ENCODE measurements around the gene ZNF71.

ZNF71 gene

GRCh38 chr19:56594783-56595547, at the start of gene ZNF71:
TSS of gene ZNF71 (plus strand) at chr19:56595302. CDS start at chr19:56601559, 6,257 bp downstream.
- DNase-seq = peak; percentile 86

DNA sequence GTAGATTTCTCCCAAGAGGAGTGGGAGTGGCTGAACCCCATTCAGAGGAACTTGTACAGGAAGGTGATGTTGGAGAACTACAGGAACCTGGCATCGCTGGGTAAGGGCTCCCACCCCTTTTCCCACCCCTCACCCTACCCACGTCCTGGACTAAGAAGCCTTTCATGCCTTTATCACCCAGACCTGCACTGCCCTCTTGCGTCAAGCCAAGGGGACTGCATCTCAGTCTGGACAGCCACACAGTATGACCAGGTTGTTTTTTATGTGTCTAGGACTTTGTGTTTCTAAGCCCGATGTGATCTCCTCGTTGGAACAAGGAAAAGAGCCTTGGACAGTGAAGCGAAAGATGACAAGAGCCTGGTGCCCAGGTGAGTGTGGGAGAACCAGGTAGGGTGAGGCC, 47.6 kb upstream of the ZNF71 start:
- no peak for DNase-seq

GRCh38 chr19:56554272-56554869, 40.7 kb upstream of the ZNF71 start:
- no peak for DNase-seq

DNA sequence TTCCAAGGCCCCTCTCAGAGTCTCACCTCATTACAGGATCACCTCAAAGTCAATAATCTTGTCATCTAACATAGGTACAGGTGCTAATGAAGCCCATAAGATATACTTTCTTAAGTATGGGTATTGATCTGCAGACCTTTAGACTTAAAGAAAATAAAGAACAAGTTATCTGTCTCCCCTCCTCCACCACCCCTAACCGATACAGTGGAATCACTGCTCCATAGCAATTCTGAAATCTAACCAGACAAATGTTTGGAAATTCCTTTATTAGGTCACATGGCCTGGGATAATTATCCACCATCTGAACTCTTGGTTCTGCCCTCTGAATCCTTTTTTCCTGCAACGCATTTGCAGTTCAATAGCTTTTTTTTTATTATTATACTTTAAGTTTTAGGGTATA, 32.3 kb upstream of the ZNF71 start:
- no peak for DNase-seq

GRCh38 chr19:56566904-56567273, 28.2 kb upstream of the ZNF71 start:
- DNase-seq = peak; percentile 8

DNA sequence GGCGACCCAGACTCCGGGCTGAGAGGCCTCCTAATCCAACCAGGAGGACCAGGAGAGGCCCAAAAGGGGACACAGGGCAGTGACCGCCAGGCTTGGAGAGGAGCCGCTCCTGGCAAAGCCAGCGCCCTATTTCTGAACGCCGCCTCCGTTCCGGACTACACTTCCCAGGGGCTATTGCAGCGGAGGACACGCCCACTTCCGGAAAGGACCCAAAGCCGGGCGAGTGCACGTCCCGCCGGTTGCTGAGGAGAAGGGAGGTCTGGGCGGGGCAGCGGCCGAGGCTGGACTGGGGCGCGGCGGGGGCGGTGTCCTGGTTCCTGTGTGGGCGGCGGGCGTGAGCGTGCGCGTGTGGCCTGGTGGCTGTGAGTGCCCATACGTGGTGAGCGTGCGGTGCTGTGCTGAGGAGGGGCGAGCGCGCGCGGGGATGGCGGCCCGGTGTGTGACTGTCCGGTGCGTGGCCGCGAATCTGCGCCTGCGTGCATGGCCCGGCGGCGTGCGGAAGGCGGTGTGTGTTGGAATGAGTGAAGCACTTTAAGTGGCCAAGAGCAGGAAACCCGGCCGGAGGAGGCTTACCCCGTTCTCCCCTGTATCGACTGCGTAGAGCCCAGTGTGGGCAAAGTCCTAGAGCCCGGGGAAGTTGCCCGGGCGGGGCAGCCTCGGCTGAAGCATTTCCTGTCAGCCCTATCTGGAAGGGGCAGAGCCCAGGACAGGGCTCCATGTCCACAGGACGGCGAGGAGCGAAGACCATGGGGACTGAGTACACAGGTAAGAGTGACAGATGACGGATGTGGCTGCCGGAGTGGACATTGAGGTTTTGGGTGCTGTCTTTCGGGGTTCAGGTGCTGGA, 27.6 kb upstream of the ZNF71 start, which contains the start of gene ZNF470:
Gene ZNF470, plus strand, starts transcription at position 195 of the 847 bp plus-strand sequence. CDS start 2,844 bp downstream, outside the sequence.
- peak; percentile 87 for DNase-seq

DNA sequence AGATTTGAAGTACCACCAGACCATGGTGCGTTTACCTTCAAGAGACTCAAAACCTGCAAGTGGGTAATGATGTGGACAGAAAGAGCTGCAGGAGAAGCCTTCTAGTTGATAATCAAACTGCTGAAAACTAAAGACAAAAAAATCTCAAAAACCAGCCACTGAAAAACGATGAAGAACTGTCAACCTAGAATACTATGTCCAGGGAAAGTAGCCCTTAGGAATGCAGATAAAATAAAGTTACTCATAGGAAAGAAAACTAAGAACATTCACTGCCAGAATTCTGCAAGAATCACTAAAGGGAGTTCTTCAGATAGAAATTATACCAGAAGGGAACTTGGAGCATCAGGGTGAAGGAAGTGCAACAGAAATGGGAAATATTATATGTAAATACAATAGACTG, 22.5 kb upstream of the ZNF71 start:
- no peak for DNase-seq

DNA sequence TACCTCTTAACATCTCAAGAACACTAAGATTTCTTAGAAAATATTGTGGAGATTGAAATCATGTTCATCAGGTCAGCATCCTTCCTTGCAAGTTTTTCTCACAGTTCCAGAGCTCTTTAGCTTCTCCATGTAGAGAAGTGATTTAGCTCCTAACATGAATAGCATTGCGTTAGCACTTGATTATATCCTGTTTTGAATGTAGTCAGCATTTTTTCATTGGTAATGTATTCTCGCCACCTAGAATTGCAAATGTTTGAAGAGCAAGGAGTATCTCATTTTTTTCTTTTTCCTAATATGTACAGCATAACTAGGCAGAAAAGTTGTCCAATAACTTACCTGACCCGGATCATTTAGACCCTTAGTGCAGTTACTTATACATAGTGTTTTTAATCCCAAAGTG, 21.2 kb upstream of the ZNF71 start:
- no peak for DNase-seq

DNA sequence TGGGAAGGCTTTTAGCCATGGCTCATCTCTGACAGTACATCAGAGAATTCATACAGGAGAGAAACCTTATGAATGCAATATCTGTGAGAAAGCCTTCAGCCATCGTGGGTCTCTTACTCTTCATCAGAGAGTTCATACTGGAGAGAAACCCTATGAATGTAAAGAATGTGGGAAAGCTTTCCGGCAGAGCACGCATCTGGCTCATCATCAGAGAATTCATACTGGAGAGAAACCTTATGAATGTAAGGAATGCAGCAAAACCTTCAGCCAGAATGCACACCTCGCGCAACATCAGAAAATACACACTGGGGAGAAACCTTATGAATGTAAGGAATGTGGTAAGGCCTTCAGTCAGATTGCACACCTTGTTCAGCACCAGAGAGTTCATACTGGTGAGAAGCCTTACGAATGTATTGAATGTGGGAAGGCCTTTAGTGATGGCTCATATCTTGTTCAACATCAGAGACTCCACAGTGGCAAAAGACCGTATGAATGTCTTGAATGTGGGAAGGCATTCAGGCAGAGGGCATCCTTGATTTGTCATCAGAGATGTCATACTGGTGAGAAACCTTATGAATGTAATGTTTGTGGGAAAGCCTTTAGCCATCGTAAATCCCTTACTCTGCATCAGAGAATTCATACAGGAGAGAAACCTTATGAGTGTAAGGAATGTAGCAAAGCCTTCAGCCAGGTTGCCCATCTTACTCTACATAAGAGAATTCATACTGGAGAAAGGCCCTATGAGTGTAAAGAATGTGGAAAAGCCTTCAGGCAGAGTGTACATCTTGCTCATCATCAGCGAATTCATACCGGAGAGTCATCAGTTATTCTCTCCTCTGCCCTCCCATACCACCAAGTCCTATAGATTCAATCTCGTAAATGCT, 17.1 kb upstream of the ZNF71 start:
- no peak for DNase-seq

GRCh38 chr19:56594446-56594782, 688 bp upstream of the ZNF71 start:
- DNase-seq = no peak

- no peak for DNase-seq
These were observed 422 bp downstream of the ZNF71 start for GRCh38 chr19:56595548-56595899.

DNA sequence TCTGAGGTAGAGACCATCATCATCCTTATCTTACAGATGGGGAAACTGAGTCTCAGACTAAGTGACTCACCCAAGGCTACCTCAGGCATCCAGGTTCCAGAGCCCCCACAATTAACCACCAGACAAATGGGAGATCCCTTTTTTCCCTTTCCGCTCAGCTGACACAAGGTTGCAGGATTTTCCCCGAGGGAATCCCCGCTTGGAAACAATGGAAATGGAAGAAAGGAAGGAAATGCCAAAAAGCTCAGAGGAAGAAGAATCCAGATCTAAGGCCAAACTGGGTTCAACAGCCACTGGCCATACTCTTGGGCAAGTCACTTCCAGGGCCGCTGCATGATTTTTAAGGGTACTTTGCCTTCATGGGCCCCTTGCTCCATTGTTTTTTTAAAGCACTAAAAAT, 1.6 kb downstream of the ZNF71 start:
- no peak for DNase-seq

DNA sequence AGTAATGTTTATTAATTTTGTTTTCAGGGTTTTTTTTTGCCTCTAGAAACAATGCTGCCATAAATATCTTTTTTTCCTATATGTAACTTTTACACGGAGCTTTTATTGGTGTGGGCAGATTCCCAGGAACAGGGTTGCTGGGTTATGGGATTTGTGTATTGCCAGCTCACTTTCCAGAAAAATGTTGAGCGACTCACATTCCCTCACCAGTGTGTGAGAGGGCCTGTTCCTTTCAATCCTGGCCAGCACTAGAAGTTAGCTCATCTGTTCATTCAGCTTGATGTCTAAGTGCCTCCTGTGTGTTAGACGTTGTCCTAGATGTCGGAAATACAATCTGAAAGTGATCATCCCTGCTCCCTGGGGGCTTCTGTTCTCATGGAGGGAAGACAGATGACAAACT, 2.6 kb downstream of the ZNF71 start:
- no peak for DNase-seq

DNA sequence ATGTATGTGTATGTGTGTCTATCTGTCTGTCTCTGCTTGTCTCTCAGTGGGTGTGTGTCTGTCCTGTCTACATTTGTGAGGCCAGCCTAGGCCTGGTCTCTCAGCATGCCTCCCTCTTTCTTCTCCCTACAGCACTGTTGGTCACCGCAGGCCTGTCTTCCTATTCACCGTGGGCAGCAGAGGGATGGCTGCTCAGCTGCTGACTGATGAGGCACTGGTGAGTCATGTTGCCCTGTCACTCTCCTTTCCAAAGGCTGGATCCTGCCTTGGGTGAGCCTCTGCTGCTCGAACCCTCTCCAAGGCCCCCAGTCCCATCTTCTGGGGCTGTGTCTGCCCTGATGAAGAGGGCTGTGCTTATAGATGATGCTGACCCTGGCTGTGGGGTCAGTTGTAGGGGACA, 6.3 kb downstream of the ZNF71 start:
- DNase-seq = no peak

DNA sequence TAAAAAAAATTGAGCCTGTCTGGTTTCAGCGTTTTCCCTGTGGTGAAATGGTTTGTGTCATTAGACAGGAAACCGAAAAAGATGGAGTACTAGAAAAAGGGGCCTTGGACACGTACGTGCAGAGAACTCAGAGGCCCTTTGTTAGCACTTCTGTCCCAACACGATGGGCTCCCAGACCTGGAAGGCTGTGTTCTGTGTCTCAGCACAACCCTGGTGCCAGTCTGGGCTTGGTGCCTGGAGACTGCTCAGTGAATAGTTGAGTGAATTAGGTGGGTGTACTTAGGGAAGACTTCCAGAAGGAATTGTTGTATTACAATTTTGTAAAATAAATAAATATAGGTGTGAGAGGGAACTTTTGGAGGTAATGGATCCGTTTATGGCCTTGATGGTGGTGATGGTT, 8.7 kb downstream of the ZNF71 start:
- DNase-seq = no peak

GRCh38 chr19:56608274-56608964, 13.3 kb downstream of the ZNF71 start:
- no peak for DNase-seq

DNA sequence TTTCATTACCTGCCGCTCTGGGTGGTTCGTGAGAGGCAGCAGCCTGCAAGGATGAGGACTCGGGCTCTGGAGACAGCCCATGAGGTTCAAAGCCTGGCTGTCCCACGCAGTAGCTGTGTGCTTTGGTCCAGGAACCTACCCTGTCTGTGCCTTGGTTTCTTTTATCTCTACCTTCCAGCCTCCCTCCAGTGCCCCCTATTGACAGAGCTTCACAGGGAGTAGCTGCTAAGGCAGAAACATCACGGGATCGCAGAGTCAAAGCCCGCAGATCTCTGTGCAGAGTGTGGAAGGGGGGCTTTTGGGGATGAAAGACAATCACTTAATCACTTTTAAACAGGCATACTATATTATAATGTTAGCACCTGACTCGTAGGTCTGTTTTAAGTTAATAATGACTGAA, 16.2 kb downstream of the ZNF71 start:
- no peak for DNase-seq

- DNase-seq = no peak
These were observed 17.6 kb downstream of the ZNF71 start for GRCh38 chr19:56612737-56613136.

DNA sequence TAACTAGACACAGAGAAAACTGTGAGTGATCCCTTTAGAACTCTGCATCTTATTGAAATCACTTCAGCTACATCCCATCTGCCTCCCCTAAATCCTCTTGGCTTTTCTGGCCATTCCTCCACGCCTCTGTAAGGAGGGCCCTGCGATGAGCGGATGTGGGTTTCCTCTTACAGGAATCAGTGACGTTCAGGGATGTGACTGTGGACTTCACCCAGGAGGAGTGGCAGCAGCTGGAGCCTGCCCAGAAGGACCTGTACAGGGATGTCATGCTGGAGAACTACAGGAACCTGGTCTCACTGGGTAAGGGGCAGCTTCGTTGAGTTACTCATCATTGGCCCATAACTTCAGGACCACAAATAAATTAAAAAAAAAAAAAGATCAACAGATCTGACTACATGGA, 18.5 kb downstream of the ZNF71 start:
- DNase-seq = no peak

- no peak for DNase-seq
These were observed 22.4 kb downstream of the ZNF71 start for GRCh38 chr19:56617531-56617930.

GRCh38 chr19:56619121-56619520, 24.0 kb downstream of the ZNF71 start:
- DNase-seq = no peak

DNA sequence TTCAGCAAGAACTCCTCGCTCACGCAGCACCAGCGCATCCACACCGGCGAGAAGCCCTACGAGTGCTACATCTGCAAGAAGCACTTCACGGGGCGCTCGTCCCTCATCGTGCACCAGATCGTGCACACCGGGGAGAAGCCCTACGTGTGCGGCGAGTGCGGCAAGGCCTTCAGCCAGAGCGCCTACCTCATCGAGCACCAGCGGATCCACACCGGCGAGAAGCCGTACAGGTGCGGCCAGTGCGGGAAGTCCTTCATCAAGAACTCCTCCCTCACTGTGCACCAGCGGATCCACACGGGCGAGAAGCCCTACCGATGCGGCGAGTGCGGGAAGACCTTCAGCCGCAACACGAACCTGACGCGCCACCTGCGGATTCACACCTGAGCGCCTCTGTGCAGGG, 27.3 kb downstream of the ZNF71 start:
- DNase-seq = no peak
